A549 (cell line): ENCODE results near the gene ING3. TPM values are rescaled to one million over a fixed set of nuclear protein-coding genes. Genes with fewer than 3 reads are reported as not detected.

Experiments
- ATAC-seq, 2 experiments: fragments of 200-7000 bp in 1 of 2; fragments of >200 bp in 1 of 2; cut with Nextera tagmentation in 1 of 2; cut with Tn5 transposase in 1 of 2; 3 replicates each; pipeline versions ENCODE4 v1.8.0 to v1.9.1; 2018 to 2020; ENCODE audit warnings: mild to moderate bottlenecking in 1 of 2, moderate library complexity in 1 of 2
- CTCF ChIA-PET: fragments of 300-600 bp; sonication (Branson Sonifier 250); formaldehyde crosslinking; extraction: SDS; loops from one replicate; lab custom pipeline; 2021; ENCODE audit warnings: antibody characterized with exemption, inconsistent platforms; lab: Yijun Ruan, JAX
- POLR2A ChIA-PET: fragments of 350-600 bp; formaldehyde crosslinking; extraction: SDS; loops from one replicate; lab custom pipeline; 2021; ENCODE audit warnings: antibody characterized with exemption, inconsistent platforms; lab: Yijun Ruan, JAX
- DNase-seq, 2 experiments: peaks; one replicate each; pipeline versions ENCODE4 v3.0.0 to v3.0.0-alpha.2; 2011 to 2016; ENCODE audit warnings: low read depth in 1 of 2, low spot score in 1 of 2
- FAIRE-seq: peaks from 2 replicates; lab custom pipeline; 2011; peaks lifted over from hg19 to GRCh38; lab: Jason Lieb, UNC
- H3K27ac ChIP-seq, 2 experiments: fragments of >200 bp; sonication (Bioruptor Twin); formaldehyde crosslinking; 3 replicates each; pipeline ENCODE4 v1.5.1; 2016 to 2017
- H3K4me1 ChIP-seq: fragments of >200 bp; sonication (Bioruptor Twin); formaldehyde crosslinking; 3 replicates; pipeline ENCODE4 v1.6.1; 2016
- H3K4me2 ChIP-seq: fragments of >200 bp; sonication (Bioruptor Twin); formaldehyde crosslinking; 3 replicates; pipeline ENCODE4 v1.6.1; 2016
- H3K4me3 ChIP-seq: fragments of >200 bp; sonication (Bioruptor Twin); formaldehyde crosslinking; 3 replicates; pipeline ENCODE4 v1.5.1; 2016
- H3K9me3 ChIP-seq: fragments of >200 bp; sonication (Bioruptor Twin); formaldehyde crosslinking; 3 replicates; pipeline ENCODE4 v1.6.1; 2016
- CBX2 ChIP-seq: fragments of 200-600 bp; sonication (generic); IDR thresholded peaks from 2 replicates; pipeline ENCODE4 v1.6.1; 2016; ENCODE audit warnings: low read depth, mild to moderate bottlenecking, borderline replicate concordance
- CEBPB ChIP-seq, 2 experiments: fragments of >200 bp in 1 of 2; sonication (Bioruptor Twin) in 1 of 2; formaldehyde crosslinking in 1 of 2; IDR thresholded peaks; 2 replicates each; pipeline ENCODE4 v1.6.1; 2012 to 2016
- CHD2 ChIP-seq: fragments of 150-350 bp; IDR thresholded peaks from 2 replicates; pipeline ENCODE4 v1.6.1; 2014; ENCODE audit warnings: low read length; ENCODE audit not compliant: partially characterized antibody
- FOSB ChIP-seq: fragments of 250-450 bp; sonication (Bioruptor Pico); IDR thresholded peaks from 2 replicates; pipeline ENCODE4 v1.5.0; 2020; ENCODE audit warnings: mild to moderate bottlenecking, moderate library complexity
- FOXS1 ChIP-seq: fragments of 250-450 bp; sonication (Bioruptor Pico); IDR thresholded peaks from 2 replicates; pipeline ENCODE4 v1.5.0; 2020; ENCODE audit warnings: mild to moderate bottlenecking, moderate library complexity
- GATA3 ChIP-seq: IDR thresholded peaks from 2 replicates; pipeline ENCODE4 v1.6.1; 2012; ENCODE audit warnings: borderline replicate concordance
- HEYL ChIP-seq: fragments of 250-450 bp; sonication (Bioruptor Pico); IDR thresholded peaks from 2 replicates; pipeline ENCODE4 v1.8.0; 2021; ENCODE audit warnings: mild to moderate bottlenecking, moderate library complexity
- HOXA7 ChIP-seq: fragments of 250-450 bp; sonication (Bioruptor Pico); IDR thresholded peaks from 2 replicates; pipeline ENCODE4 v1.5.0; 2020; ENCODE audit warnings: mild to moderate bottlenecking, moderate library complexity
- HOXB5 ChIP-seq: fragments of 250-450 bp; sonication (Bioruptor Pico); IDR thresholded peaks from 2 replicates; pipeline ENCODE4 v1.5.0; 2020; ENCODE audit warnings: mild to moderate bottlenecking, moderate library complexity
- JUN ChIP-seq, 2 experiments: fragments of >200 bp; sonication (Bioruptor Twin); formaldehyde crosslinking; IDR thresholded peaks; 2 replicates in 1 of 2; 3 replicates in 1 of 2; pipeline ENCODE4 v1.6.1; 2016 to 2017
- KDM5A ChIP-seq: fragments of 200-600 bp; sonication (generic); IDR thresholded peaks from 2 replicates; pipeline ENCODE4 v1.6.1; 2016; ENCODE audit warnings: antibody characterized with exemption, mild to moderate bottlenecking
- NPAS2 ChIP-seq: fragments of 250-450 bp; sonication (Bioruptor Pico); IDR thresholded peaks from 2 replicates; pipeline ENCODE4 v1.8.0; 2022; ENCODE audit warnings: mild to moderate bottlenecking, moderate library complexity, borderline replicate concordance
- PHF8 ChIP-seq: fragments of 200-600 bp; sonication (generic); IDR thresholded peaks from 2 replicates; pipeline ENCODE4 v1.6.1; 2016; ENCODE audit warnings: low read depth, mild to moderate bottlenecking, antibody characterized with exemption, moderate library complexity, borderline replicate concordance
- POLR2A ChIP-seq: IDR thresholded peaks from 2 replicates; pipeline ENCODE4 v1.6.1; 2012; ENCODE audit warnings: mild to moderate bottlenecking, low read length
- SMC3 ChIP-seq: fragments of >200 bp; sonication (Bioruptor Twin); formaldehyde crosslinking; IDR thresholded peaks from 3 replicates; pipeline ENCODE4 v1.6.1; 2018; ENCODE audit warnings: inconsistent platforms
- ZNF302 ChIP-seq: fragments of 250-450 bp; sonication (Bioruptor Pico); IDR thresholded peaks from 2 replicates; pipeline ENCODE4 v1.9.0; 2021; ENCODE audit warnings: inconsistent platforms, mild to moderate bottlenecking, moderate library complexity
- WGBS: methylation state at CpG from one replicate; pipeline ENCODE4 v1.1.6; 2017; ENCODE audit errors: missing lambda C conversion rate; 5-methylcytosine and 5-hydroxymethylcytosine counted together
- polyA minus RNA-seq: library from RNA; depleted of rRNA, polyadenylated mRNA; stranded (reverse); fragments of >200 nt; gene quantifications from 2 replicates; pipeline ENCODE4 v1.2.3, GENCODE V29; 2011; rRNA and poly(A)+ RNA removed
- polyA plus RNA-seq, 4 experiments: library from polyadenylated mRNA; depleted of rRNA in 3 of 4; stranded (reverse); fragments of >200 nt; fragmentation: RNase III in 1 of 4; extraction: RNeasy Plus Mini Kit Qiagen cat#74134 plus additional on column Dnase treatment in 1 of 4; gene quantifications; 2 replicates in 3 of 4; 3 replicates in 1 of 4; pipeline ENCODE4 v1.2.3, GENCODE V29; 2011 to 2017
- TF ChIP-seq, protein P1 (sequence below): fragments of >200 bp; sonication (Bioruptor Twin); formaldehyde crosslinking; IDR thresholded peaks from 3 replicates; pipeline ENCODE4 v1.5.1; 2016
- TF ChIP-seq, protein P2 (sequence below): fragments of >200 bp; sonication (Bioruptor Twin); formaldehyde crosslinking; IDR thresholded peaks from 3 replicates; pipeline ENCODE4 v1.6.1; 2016
- TF ChIP-seq, protein P3 (sequence below): fragments of 200-600 bp; sonication (generic); IDR thresholded peaks from 2 replicates; pipeline ENCODE4 v1.6.1; 2016; ENCODE audit warnings: antibody characterized with exemption, mild to moderate bottlenecking, moderate library complexity
- TF ChIP-seq, protein P4 (sequence below): IDR thresholded peaks from 2 replicates; pipeline ENCODE4 v1.6.1; 2012; ENCODE audit warnings: low read depth, borderline replicate concordance
- TF ChIP-seq, protein P5 (sequence below): IDR thresholded peaks from 2 replicates; pipeline ENCODE4 v1.6.1; 2012
- TF ChIP-seq, protein P6 (sequence below): IDR thresholded peaks from 2 replicates; pipeline ENCODE4 v1.6.1; 2012

Gene ING3, protein sequence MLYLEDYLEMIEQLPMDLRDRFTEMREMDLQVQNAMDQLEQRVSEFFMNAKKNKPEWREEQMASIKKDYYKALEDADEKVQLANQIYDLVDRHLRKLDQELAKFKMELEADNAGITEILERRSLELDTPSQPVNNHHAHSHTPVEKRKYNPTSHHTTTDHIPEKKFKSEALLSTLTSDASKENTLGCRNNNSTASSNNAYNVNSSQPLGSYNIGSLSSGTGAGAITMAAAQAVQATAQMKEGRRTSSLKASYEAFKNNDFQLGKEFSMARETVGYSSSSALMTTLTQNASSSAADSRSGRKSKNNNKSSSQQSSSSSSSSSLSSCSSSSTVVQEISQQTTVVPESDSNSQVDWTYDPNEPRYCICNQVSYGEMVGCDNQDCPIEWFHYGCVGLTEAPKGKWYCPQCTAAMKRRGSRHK
- polyA plus RNA-seq (2011; rRNA removed) = 6.9 and 11.3 TPM in 2 replicates
- polyA plus RNA-seq (2012; cell fraction: cytosol; rRNA removed) = 3.1 and 3.3 TPM in 2 replicates
- 2.2 and 3.8 TPM in 2 replicates for polyA plus RNA-seq (2012; cell fraction: nucleus; rRNA removed)
- 5.6 to 6.7 TPM (median 6.2 TPM) in 3 replicates for polyA plus RNA-seq (2017; fragmentation: RNase III; extraction: RNeasy Plus Mini Kit Qiagen cat#74134 plus additional on column Dnase treatment)
- polyA minus RNA-seq = 2.5 and 6.0 TPM in 2 replicates

DNA sequence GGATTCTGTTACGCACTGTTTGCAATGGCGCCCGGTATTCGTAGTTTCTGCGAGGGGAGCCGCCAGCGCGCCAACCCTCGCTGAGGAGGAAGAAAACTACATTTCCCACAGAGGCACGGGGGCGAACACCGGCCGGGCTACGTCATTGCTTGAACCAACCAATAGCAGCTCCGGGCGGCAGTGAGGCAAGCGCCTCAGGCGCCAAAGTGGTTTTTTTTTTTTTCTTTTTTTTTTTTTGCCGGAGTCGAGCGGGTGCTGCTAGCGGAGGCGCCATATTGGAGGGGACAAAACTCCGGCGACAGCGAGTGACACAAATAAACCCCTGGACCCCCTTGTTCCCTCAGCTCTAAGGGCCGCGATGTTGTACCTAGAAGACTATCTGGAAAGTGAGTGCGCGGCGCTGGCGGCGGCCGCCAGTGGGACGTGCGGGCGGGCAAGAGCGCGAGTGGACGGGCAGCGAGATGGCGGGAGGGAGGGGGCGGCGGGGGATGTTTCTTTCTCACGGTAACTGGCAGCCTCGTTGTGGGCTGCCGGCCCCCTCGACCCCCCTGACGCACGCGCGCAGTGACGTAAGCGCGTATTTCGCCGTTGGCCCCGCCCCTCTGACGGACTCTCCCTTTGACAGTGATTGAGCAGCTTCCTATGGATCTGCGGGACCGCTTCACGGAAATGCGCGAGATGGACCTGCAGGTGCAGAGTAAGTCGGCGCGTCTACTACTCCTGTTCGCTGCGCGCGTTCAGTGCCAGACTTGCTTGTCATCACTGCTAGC, at the start of gene ING3:
TSS of gene ING3 (plus strand) at position 239 of the 770 bp plus-strand sequence. CDS start at position 359, 120 bp downstream.
- FAIRE-seq = no peak

More for the DNA sequence above, at the start of gene ING3:
- TF ChIP-seq CHD2 (peak; percentile 51), POLR2A (peak; percentile 42), SMC3 (no peak), NPAS2 (no peak), GATA3 (peak; percentile 45; the same call in 1 of the 2 replicates), PHF8 (peak; percentile 83; the same call in 1 of the 2 replicates), KDM5A (no peak), CEBPB (IDR thresholded peaks at IDR 0.05) (peak in 1 of 2 experiments; percentile 26; a peak in 1 of 4 replicates), HOXB5 (CRISPR knock-in tag) (peak; percentile 100), JUN (IDR thresholded peaks at IDR 0.05) (peak; percentile 79 to 87; a peak in 3 of 5 replicates), HEYL (CRISPR knock-in tag) (no peak), HOXA7 (CRISPR knock-in tag) (no peak), FOSB (CRISPR knock-in tag) (no peak), ZNF302 (CRISPR knock-in tag) (no peak), FOXS1 (CRISPR knock-in tag) (no peak), CBX2 (no peak)
- TF ChIP-seq, protein P1, sequence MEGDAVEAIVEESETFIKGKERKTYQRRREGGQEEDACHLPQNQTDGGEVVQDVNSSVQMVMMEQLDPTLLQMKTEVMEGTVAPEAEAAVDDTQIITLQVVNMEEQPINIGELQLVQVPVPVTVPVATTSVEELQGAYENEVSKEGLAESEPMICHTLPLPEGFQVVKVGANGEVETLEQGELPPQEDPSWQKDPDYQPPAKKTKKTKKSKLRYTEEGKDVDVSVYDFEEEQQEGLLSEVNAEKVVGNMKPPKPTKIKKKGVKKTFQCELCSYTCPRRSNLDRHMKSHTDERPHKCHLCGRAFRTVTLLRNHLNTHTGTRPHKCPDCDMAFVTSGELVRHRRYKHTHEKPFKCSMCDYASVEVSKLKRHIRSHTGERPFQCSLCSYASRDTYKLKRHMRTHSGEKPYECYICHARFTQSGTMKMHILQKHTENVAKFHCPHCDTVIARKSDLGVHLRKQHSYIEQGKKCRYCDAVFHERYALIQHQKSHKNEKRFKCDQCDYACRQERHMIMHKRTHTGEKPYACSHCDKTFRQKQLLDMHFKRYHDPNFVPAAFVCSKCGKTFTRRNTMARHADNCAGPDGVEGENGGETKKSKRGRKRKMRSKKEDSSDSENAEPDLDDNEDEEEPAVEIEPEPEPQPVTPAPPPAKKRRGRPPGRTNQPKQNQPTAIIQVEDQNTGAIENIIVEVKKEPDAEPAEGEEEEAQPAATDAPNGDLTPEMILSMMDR = no peak
- TF ChIP-seq, protein P2, sequence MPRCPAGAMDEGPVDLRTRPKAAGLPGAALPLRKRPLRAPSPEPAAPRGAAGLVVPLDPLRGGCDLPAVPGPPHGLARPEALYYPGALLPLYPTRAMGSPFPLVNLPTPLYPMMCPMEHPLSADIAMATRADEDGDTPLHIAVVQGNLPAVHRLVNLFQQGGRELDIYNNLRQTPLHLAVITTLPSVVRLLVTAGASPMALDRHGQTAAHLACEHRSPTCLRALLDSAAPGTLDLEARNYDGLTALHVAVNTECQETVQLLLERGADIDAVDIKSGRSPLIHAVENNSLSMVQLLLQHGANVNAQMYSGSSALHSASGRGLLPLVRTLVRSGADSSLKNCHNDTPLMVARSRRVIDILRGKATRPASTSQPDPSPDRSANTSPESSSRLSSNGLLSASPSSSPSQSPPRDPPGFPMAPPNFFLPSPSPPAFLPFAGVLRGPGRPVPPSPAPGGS = peak; percentile 43; the same call in 1 of the 3 replicates
- TF ChIP-seq, protein P3, sequence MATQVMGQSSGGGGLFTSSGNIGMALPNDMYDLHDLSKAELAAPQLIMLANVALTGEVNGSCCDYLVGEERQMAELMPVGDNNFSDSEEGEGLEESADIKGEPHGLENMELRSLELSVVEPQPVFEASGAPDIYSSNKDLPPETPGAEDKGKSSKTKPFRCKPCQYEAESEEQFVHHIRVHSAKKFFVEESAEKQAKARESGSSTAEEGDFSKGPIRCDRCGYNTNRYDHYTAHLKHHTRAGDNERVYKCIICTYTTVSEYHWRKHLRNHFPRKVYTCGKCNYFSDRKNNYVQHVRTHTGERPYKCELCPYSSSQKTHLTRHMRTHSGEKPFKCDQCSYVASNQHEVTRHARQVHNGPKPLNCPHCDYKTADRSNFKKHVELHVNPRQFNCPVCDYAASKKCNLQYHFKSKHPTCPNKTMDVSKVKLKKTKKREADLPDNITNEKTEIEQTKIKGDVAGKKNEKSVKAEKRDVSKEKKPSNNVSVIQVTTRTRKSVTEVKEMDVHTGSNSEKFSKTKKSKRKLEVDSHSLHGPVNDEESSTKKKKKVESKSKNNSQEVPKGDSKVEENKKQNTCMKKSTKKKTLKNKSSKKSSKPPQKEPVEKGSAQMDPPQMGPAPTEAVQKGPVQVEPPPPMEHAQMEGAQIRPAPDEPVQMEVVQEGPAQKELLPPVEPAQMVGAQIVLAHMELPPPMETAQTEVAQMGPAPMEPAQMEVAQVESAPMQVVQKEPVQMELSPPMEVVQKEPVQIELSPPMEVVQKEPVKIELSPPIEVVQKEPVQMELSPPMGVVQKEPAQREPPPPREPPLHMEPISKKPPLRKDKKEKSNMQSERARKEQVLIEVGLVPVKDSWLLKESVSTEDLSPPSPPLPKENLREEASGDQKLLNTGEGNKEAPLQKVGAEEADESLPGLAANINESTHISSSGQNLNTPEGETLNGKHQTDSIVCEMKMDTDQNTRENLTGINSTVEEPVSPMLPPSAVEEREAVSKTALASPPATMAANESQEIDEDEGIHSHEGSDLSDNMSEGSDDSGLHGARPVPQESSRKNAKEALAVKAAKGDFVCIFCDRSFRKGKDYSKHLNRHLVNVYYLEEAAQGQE = peak; percentile 61; the same call in 1 of the 2 replicates
- TF ChIP-seq, protein P4, sequence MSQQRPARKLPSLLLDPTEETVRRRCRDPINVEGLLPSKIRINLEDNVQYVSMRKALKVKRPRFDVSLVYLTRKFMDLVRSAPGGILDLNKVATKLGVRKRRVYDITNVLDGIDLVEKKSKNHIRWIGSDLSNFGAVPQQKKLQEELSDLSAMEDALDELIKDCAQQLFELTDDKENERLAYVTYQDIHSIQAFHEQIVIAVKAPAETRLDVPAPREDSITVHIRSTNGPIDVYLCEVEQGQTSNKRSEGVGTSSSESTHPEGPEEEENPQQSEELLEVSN = 0 out of 2 replicates have a peak, but pooled peaks have one; percentile 26
- TF ChIP-seq, protein P5, sequence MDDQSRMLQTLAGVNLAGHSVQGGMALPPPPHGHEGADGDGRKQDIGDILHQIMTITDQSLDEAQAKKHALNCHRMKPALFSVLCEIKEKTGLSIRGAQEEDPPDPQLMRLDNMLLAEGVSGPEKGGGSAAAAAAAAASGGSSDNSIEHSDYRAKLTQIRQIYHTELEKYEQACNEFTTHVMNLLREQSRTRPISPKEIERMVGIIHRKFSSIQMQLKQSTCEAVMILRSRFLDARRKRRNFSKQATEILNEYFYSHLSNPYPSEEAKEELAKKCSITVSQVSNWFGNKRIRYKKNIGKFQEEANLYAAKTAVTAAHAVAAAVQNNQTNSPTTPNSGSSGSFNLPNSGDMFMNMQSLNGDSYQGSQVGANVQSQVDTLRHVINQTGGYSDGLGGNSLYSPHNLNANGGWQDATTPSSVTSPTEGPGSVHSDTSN = peak; percentile 64; the same call in 1 of the 2 replicates
- TF ChIP-seq, protein P6, sequence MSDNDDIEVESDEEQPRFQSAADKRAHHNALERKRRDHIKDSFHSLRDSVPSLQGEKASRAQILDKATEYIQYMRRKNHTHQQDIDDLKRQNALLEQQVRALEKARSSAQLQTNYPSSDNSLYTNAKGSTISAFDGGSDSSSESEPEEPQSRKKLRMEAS = peak; percentile 76
- Histone ChIP-seq H3K27ac (peak within 1 kb of the TSS; percentile 95 to 97), H3K4me3 (peak within 1 kb of the TSS; percentile 68), H3K4me1 (peaks cover 11% of the 10 kb centered on the region; the same call in 2 of the 3 replicates), H3K9me3 (no peaks in the 10 kb centered on the region), H3K4me2 (peak within 1 kb of the TSS; percentile 75)
- WGBS = under 1% methylated on average over 38 of the region's 71 CpGs
- ChIA-PET POLR2A (interaction anchor here (0.6 to 1.6 kb wide), 39 partner anchors 10 to 1604 kb away, joined by 3 to 10 read pairs (median 4); partner anchors contain the start of genes FAM3C and TSPAN12), CTCF (interaction anchor here (0.9 to 1.1 kb wide), 3 partner anchors 9 to 159 kb away, joined by 3 read pairs; no protein-coding TSS in a partner anchor)
- ATAC-seq (peak; percentile 99), DNase-seq (peak; percentile 72 to 97)
